GM18909 (cell line): Measurements from ENCODE around the gene RNASE7.
"Not testable (repeated sequence)": the region's sequence is repeated elsewhere in the genome, so short reads cannot be mapped to it uniquely, and the experiment has no call there.

ENCODE experiments used
- ATAC-seq: cut with Tn5 transposase; IDR thresholded peaks from one replicate; pipeline ENCODE4 v1.9.1; 2021; ENCODE audit warnings: mild to moderate bottlenecking; ENCODE audit not compliant: unreplicated experiment, poor library complexity

The RNASE7 gene, protein sequence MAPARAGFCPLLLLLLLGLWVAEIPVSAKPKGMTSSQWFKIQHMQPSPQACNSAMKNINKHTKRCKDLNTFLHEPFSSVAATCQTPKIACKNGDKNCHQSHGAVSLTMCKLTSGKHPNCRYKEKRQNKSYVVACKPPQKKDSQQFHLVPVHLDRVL

DNA sequence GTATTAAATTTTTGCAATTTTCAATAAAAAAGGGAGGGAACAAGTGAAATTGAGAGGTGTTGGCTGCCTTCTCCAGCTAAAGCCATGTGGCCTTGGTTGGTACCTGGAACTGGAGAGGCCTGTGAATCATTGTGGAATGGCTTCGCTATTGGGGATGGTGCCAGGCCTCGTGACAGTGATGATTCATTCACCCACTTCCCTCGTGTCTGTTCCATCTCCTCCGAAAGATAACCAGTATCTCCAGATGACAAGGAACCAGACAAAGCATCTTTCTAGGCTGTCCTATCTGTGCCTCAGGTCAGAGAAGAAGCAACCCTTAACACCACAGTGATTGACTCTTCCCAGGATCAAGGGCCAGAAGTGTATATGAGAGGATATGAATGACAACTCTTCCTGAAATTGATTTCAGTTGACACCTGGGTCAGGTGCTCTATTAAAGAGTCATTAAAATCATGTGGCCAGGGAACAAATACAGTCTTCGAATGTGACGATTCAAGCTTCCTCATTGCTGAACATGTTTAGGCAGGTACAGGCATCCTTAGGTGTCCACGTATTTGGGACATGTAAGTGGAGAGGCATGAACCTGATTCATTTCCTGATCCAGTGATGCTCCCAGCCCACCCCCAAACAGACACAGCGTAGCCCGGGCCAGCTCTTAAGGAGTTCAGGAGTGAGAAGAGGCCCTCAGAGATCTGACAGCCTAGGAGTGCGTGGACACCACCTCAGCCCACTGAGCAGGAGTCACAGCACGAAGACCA is at the start of gene RNASE7:
TSS of gene RNASE7 (plus strand) at position 687 of the 758 bp plus-strand sequence. CDS start 631 bp downstream, outside the sequence.
- no peak for ATAC-seq

DNA sequence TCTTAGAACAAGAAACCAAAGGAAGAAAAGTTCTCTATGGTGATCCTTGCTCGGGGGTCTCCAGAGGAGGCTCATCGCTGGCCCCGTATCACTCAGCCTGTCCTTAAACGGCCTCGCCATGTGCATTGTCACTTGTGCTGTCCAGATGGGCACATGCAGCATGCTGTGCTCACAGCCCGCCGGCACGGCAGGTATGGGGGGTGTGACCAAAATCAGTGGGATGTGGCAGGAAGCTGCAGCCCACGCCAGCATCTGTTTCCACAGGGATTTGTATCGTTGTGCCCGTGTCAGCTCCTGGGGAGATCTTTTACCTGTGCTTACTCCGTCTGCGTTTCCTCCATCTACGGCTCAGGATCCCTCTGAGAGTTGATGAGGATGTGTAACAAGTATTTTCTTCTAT is 45.6 kb upstream of the RNASE7 start:
- ATAC-seq: no peak

DNA sequence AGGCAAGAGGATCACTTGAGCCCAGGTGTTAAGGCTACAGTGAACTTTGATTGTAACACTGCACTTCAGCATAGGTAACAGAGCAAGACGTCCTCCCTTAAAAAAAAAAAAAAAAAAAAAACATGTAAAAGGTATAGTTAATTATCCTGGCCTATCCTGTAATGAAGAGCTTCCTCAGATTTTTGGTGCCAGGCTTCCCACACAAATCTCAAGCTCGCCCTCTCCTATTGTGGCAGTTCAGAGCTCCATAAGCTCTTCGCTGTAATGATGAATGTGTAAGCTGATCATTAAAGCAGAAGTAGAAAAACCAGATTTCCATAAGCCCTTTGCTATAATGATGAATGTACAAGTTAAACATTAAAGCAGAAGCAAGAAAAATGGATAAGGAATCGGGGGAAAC is 45.0 kb upstream of the RNASE7 start:
- ATAC-seq: no peak

DNA sequence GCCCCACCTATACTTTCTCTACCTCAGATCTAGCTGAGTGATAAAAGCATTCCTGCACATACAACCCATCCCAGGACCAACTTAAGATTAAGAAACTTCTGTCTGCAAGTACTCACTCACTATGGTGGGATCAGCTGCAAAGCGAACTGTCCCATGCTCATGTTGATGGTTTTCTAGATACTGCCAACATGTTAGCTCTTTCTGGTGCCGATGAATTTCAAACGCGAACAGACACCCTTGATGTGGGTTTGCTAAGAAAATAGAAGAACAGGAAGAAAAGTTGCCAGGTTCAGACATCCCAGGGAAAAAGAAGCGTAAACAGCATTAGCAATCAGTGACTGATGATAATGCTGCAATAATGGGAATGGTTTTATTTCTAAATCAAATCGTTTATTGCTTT is 44.6 kb upstream of the RNASE7 start:
- no peak for ATAC-seq

DNA sequence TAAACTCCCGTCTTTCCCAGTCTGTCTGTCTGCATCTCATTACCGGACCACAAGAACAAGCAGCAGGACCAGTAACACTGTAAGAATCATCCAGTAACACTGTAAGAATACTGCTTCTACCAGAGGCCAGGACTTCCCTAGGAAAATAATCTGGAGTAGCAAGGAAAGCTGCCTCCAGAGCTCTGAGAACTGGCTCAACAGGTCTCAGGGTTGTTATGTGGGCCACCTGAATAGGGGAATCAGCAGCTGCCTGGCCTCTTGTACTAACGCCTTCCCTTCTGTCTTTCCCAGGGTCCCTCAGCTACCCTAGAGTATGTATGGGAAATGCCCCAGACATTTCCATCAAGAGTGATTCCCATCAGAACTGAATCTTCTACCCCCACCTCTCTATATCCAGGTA is 44.0 kb upstream of the RNASE7 start:
- no peak for ATAC-seq

DNA sequence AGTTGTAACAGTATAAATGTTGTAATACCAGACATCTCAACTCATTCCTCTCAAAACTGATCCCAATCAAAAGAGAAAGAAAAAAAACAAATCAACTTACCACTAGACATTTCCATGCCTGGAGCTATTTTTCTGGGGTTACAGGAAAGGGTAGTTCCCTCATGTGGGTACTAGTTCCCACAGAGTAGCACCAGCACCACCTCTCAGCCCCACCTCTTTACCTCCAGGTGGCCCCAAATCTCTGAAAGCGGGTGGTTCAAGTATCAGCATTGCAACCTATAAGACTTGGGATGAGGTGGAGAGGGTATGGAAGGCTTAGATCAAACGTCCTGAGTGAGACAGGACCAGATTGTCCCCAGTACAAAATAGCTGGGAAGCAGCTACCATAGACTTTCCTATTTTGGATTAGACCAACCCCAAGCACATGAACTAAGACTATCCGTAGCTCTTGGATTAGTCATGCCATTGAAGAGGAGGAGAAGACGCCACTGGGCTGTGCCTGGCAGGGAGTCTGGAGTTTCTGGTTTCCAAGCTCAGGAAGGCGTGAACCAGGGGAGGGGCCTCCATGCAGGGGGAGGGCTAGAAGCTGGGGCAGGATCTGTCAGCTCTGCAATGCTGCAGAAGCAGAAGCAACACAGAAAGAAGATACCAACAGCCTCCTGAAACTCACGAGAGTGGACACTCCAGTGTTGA is 43.3 kb upstream of the RNASE7 start, which contains the start of gene SLC39A2:
TSS of gene SLC39A2 (plus strand) at position 620 of the 693 bp plus-strand sequence. CDS start 154 bp downstream, outside the sequence.
- ATAC-seq: no peak

DNA sequence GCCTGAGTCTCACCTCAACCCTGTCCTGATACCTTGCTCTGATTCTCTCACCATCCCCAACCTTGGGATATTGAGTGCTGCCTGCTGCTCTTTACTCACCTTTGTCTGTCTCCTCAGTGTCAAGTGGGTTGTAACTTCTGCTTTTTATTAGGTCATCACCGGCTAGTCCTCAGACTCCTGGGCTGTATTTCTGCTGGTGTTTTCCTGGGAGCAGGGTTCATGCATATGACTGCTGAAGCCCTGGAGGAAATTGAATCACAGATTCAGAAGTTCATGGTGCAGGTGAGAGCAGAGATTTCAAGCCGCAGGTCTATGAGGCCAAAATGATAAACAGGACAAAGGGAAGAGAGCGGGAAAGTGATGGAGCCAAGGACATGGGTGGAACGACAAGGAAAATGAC is 42.6 kb upstream of the RNASE7 start:
- ATAC-seq: no peak

DNA sequence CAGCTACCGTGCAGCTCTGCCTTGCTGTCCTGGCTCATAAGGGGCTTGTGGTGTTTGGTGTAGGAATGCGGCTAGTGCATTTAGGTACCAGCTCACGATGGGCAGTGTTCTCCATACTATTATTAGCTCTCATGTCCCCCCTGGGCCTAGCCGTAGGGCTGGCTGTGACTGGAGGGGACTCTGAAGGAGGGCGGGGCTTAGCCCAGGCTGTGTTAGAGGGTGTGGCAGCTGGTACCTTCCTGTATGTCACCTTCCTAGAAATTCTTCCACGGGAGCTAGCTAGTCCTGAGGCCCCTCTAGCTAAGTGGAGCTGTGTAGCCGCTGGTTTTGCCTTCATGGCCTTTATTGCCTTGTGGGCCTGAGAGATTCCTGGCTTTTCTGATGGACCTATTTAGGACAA is 40.9 kb upstream of the RNASE7 start:
- ATAC-seq: no peak

DNA sequence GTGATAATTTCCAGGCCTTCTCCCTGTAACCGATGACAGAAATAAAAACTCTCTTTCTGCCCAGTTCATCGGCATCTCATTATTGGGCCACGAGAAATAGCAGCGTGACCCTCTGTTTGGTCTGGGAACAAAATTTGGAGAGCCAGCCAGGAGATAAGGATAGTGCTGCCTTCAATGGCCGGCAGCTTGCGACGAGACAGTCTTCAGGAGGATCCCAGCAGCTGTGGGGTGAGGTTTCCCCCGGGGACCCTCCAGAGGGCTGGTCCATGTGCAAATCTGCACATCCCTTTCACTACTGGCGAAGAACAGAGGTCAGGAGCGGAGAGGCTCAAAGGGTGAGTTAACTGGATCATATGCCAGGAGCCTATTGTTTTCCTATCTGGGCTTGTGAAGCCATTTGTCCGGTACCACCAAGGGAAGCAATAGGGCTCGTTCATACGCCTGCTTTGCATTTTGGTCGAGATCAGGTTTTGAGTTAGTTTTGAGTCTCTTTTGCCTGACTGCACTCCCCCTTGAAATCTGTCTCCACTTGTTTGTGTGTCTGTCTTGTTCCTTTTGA is 38.3 kb upstream of the RNASE7 start:
- ATAC-seq: no peak

DNA sequence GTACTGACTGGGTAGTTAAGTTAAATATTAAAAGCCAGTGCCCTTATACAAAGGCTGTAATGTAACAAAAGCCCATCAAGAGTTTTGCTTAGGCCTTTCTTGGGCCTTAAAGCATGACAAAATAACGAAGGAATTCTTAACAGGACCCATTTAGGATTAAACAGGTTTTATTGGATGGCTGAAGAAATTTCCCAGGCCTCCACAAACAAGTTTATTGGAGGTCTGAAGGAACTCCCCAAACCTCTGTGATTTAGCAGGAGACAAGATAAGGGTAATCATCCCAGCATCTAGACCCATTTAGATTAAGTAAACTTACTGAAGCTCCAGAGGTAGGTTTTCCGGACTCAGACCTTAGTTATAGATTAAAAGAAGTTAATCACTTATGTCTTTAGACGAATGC is 32.4 kb upstream of the RNASE7 start:
- not testable (repeated sequence) for ATAC-seq

DNA sequence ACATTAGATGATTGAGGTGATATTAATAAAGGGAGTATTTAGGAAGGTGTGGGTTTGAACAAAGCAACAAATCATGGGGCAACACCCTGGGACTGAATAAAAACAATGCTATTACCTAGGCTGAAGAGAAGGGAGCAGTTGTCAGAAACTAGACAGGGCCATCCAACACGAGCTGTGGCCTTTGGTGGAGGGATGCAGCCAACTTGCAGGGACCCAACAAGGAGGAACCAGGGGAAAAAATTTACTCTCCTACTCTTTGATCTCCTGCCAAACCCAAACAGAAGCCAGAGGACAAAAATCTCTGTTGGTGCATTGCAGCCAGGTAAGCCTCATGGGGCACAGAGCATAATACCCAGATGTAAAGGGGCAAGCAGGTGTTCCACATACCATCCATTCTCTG is 31.0 kb upstream of the RNASE7 start:
- ATAC-seq: no peak

DNA sequence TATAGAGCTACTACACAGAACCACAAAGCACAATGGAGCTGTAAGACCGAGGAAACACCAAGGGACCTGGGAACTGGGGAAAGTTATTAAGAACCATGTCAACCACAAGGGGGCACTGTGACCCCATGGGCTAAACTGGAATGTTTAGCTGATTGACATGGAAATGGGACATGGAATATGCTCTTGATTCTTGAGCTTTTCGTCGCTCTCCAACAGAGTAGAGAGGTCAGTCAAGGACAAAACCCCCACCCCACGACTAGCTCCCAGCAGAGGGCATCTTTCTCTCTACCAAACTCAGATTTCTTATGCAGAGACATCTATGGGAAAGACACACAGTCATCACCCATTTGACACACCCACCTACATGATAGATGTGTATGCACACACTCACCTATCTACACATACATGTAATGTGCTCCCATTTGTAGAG is 27.4 kb upstream of the RNASE7 start:
- no peak for ATAC-seq

DNA sequence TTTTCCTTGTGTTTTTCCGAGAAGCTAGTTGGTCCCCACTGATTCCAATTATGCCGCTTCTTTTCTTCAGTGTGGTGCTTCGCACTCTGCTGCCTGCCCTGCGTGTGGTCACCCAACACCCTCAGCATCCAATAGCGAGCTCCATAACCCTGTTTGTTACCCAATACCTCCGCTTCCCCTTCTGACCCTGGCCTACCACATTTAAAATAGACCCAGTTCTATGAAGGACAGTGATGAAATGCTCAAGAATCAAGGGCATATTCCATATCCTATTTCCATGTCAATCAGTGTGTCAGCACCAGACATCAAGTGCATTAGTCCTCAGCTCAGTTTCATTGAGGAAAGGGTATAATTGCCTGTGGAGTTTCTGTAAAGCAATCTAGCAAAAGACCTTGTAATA is 26.9 kb upstream of the RNASE7 start:
- ATAC-seq: no peak

DNA sequence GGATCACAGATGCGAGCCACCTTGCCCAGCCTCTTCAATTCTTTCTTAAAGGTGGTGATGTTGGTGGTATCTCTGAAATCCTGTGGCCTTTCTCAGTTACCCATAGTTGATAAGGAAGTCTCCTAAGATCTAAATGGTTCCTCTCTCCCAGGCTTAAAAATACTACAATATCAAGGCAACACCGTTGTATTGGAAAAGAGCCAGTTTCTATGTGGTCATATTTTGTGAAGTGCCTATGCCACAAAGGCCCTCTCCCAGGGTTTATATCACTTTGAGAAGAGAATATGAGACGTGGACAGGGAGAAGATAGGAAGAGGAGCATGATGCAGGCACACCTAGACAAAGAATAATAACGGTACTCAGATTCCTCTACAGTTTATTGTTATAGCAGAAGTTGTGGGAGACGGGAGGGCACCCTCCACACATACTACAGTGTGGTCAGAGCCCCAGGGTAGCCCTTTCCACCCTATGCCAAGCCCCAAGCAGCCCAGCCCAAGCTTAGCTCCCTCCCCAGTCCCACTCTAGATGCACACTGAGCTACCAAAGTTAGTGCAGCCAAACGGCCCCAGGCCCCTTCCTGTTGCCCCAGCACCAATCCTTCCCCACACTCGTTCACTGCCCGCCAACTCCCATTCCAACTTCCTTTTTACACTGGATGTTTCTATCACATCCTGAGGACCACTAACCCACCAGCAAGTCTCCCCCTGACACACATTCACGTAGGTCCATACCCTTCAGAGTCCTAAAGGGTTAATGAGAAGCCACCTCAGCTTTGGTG is 25.6 kb upstream of the RNASE7 start:
- no peak for ATAC-seq

DNA sequence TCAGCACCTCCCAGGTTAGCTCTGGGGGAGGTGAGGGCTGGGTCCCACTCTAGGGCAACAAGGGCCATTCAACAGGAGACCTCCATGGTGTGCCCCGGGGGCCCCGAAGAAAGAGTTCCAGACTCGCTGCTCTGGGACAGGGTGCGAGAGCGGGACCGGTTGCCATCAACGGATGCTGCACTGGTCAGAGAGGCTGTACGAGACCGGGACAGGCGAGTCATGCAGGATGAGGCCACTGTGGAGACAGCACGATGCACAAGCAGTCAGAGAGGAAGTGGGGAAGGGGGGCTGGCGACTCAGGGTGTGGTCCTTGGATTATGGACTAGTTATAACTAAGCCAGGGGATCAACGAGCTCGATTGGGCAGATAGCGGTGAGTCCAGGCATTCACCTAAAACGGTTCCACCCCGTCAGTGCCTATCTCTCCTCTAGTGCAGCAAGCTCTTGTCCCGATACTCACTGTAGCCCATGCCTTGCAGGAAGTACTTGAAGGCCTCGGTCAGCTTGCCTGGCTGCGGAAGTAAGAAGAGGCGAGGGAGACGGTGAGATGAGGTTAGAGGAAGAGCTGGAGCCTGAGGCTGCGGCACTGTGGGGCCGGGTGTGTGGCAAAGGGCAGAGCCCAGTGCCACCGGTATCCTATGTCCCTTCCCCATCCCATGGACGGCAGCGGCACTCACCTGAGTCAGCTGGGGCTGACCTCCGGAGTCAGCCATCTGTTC is 24.5 kb upstream of the RNASE7 start:
- ATAC-seq: no peak

DNA sequence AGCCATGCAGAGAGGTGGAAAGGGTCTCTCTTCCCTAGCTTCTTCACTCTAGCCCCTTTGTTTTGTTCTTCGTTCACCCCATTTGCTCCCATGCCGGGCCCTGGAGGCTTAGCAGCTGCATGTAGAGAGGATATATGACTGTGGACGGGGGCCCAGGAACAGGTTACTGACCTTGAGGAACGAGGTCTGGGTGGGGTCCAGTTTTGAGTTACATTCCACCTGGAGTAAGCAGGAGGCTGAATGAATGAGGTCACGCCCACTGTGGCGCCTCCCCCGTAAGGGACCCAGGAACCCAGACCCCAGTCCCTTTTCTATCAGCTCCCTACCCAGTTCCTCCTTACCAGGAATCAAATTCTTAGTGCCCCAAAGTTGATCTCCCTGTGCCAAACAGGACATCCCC is 23.9 kb upstream of the RNASE7 start:
- no peak for ATAC-seq

DNA sequence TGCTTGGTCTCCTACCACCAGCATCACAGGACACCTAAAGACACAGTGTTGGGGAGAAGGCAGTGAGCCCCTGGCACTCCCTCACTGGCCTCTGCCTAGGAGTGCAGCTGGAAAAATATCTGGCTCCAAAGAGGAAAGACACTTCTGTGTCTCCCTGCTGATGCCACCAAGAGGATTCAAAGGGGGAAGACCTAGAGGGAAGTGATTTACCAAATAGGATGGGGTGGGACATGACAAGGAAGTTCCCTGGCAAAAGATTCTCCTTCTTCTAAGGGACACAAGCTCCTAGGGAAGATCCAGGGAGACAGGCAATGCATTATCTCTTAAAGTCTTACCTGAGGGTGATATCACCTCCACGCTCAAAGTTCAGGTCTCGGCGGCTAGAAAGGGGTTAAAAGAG is 23.4 kb upstream of the RNASE7 start:
- ATAC-seq: no peak

DNA sequence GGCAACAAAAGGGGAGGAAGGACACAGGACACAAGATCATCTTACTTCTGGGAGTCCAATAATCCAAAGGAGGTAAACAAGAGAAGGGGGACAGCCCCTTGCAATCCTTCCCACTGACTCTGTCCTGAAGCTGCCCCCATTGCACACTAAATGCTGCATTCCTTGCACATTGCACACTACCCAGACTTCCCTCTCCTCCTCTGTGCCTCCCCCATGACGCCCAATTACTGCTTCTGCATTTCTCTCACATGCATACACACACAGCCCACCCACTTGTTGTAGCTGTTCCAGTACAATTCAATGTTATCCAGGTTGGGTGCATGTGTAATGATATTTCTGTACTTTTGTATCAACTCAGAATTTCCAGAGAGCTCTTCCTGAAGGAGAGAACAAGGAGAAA is 22.8 kb upstream of the RNASE7 start:
- ATAC-seq: no peak

DNA sequence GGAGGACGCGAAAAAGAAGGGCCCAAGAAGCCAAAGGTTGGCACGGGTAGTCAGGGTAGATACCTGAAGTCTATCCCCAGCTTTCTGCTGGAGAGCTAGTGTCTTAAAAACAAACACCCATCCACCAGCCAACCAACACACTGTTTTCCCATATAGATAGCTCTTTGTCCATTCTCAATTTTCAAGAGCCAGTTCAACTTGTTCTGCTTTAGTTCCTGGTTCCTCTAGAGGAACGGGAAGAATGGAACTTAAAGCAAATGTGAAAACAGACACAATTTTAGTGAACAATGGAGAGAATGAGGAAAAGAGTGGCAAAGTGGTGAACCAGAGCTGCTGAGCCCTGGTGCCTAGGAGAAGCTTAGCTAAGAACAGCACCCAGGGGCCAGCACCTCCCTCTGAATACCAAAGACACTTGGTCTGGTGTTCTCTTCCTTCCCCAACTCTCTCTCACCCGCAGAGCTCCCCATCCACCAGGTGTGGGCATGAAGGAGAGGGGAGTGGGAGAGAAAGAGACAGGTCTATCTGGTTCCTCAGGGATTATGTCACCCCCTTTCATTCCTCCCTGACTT is 21.1 kb upstream of the RNASE7 start:
- ATAC-seq: no peak
